ENCODE results near the gene ALKAL2. TPM values are rescaled to one million over a fixed set of nuclear protein-coding genes. Genes with fewer than 3 reads are reported as not detected.

Gene ALKAL2
- total and polyA plus RNA-seq, 9 of the 15 experiments (the other 6 are each of a cell fraction or from before 2014, with no cell fraction given): not detected

DNA sequence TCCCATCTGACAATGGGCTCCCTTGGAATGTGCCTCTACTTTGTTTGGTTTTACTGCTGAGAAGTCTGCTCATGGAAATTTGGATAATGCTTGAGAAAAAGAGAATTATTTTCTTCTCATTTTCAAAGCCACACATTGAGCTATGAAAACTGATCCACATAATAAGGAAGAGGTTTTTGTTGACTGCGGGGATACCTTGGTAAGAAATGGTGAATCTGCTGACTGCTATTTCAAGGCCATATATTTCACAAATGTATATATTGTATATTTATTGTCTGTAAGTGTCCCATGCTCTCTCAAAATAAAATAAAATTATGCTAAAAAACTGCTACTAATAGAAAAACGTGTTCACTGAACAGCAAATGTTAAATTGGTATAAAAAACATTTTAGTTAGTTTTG, 39.2 kb downstream of the ALKAL2 start:
- no peak for ATAC-seq
- no peaks in the 10 kb centered on the region for H3K9me3 ChIP-seq (replicated peaks; ENCODE audit: control insufficient read depth, insufficient read depth, low read depth, low read length)
- H3K79me2 ChIP-seq (ENCODE audit: control insufficient read depth, insufficient read depth, low read length): no peaks in the 10 kb centered on the region
- H3K27me3 ChIP-seq (ENCODE audit: control insufficient read depth in 2 of 2, insufficient read depth in 2 of 2, low read length in 2 of 2): peaks cover 0 to 4% of the 10 kb centered on the region in 2 experiments; a peak in 1 of 5 replicates
- H2AFZ ChIP-seq (ENCODE audit: low read depth, low read length): no peak overlapping the region
- H3K36me3 ChIP-seq (ENCODE audit: control insufficient read depth, insufficient read depth, low read length): no peaks in the 10 kb centered on the region
- H3K9me1 ChIP-seq (ENCODE audit: control insufficient read depth, insufficient read depth, low read length): no peaks in the 10 kb centered on the region
- H3K4me3 ChIP-seq: no peak overlapping the region
- no peak overlapping the region for H3K9ac ChIP-seq (ENCODE audit: insufficient read depth in 1 of 2, low read depth in 2 of 2, low read length in 2 of 2)
- no peaks in the 10 kb centered on the region for H3K4me1 ChIP-seq (replicated peaks in 1 of 2; ENCODE audit: control insufficient read depth in 2 of 2, insufficient read depth in 2 of 2, low read length in 2 of 2)
- H4K20me1 ChIP-seq (replicated peaks; ENCODE audit: control insufficient read depth, insufficient read depth, low read length): no peaks in the 10 kb centered on the region
- ChIA-PET POLR2A (no interaction called here), CTCF (ENCODE audit: low intra/inter-chr PET ratio) (no interaction called here)
- H3K27ac ChIP-seq (ENCODE audit: extremely low read depth, low read depth, low read length): no peak overlapping the region
- no TSS peak for BruUV-seq (replicated peaks)
- in situ Hi-C loops (cut with MboI) (no loop called here), intact Hi-C loops (cut with micrococcal nuclease) (no loop called here)
- DNase-seq (ENCODE audit: extremely low read depth in 1 of 4, low spot score in 3 of 4): no peak
- 6% methylated on average over 2 of the region's 2 CpGs for WGBS (ENCODE audit: insufficient coverage, low coverage, missing lambda C conversion rate)
- FAIRE-seq: no peak
- H3K4me2 ChIP-seq (ENCODE audit: insufficient read depth, low read length): no peak overlapping the region
- TF ChIP-seq SRSF3 (IDR thresholded peaks at IDR 0.05; ENCODE audit: insufficient read depth, low read length): no peak
- no peak for TF ChIP-seq HNRNPH1 (optimal IDR thresholded peaks at IDR 0.05; ENCODE audit: low read depth, low read length)
- TF ChIP-seq TRIM28 (IDR thresholded peaks at IDR 0.05): no peak
- no peak for TF ChIP-seq HSF4 (CRISPR knock-in tag; IDR thresholded peaks at IDR 0.05; ENCODE audit: borderline replicate concordance)
- no peak for TF ChIP-seq VEZF1 (CRISPR knock-in tag; IDR thresholded peaks at IDR 0.05)
- TF ChIP-seq, protein P1, sequence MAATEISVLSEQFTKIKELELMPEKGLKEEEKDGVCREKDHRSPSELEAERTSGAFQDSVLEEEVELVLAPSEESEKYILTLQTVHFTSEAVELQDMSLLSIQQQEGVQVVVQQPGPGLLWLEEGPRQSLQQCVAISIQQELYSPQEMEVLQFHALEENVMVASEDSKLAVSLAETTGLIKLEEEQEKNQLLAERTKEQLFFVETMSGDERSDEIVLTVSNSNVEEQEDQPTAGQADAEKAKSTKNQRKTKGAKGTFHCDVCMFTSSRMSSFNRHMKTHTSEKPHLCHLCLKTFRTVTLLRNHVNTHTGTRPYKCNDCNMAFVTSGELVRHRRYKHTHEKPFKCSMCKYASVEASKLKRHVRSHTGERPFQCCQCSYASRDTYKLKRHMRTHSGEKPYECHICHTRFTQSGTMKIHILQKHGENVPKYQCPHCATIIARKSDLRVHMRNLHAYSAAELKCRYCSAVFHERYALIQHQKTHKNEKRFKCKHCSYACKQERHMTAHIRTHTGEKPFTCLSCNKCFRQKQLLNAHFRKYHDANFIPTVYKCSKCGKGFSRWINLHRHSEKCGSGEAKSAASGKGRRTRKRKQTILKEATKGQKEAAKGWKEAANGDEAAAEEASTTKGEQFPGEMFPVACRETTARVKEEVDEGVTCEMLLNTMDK (IDR thresholded peaks at IDR 0.05; ENCODE audit: borderline replicate concordance, insufficient read depth, low read depth, low read length, poor library complexity, severe bottlenecking): no peak
- TF ChIP-seq, protein P2, sequence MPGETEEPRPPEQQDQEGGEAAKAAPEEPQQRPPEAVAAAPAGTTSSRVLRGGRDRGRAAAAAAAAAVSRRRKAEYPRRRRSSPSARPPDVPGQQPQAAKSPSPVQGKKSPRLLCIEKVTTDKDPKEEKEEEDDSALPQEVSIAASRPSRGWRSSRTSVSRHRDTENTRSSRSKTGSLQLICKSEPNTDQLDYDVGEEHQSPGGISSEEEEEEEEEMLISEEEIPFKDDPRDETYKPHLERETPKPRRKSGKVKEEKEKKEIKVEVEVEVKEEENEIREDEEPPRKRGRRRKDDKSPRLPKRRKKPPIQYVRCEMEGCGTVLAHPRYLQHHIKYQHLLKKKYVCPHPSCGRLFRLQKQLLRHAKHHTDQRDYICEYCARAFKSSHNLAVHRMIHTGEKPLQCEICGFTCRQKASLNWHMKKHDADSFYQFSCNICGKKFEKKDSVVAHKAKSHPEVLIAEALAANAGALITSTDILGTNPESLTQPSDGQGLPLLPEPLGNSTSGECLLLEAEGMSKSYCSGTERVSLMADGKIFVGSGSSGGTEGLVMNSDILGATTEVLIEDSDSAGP (CRISPR knock-in tag; IDR thresholded peaks at IDR 0.05): no peak
- no peak for TF ChIP-seq RHOXF2B (CRISPR knock-in tag; conservative IDR thresholded peaks at IDR 0.05)
- TF ChIP-seq E2F6 (IDR thresholded peaks at IDR 0.05; ENCODE audit: borderline replicate concordance in 1 of 2, extremely low read depth in 1 of 2, insufficient read depth in 1 of 2, insufficient read length in 1 of 2, low read depth in 1 of 2, low read length in 1 of 2, poor library complexity in 1 of 2, severe bottlenecking in 1 of 2): no peak
- no peak for TF ChIP-seq CREM (IDR thresholded peaks at IDR 0.05; ENCODE audit: low read depth)
- TF ChIP-seq XRCC3 (IDR thresholded peaks at IDR 0.05): no peak
- TF ChIP-seq HNRNPLL (IDR thresholded peaks at IDR 0.05; ENCODE audit: low read depth, low read length, poor library complexity, severe bottlenecking): no peak
- TF ChIP-seq FOXA3 (CRISPR knock-in tag; conservative IDR thresholded peaks at IDR 0.05 in 1 of 2, IDR thresholded peaks at IDR 0.05 in 1 of 2): no peak
- TF ChIP-seq RAD51 (IDR thresholded peaks at IDR 0.05; ENCODE audit: borderline replicate concordance, low read depth): no peak
- no peak for TF ChIP-seq ZNF197 (CRISPR knock-in tag; IDR thresholded peaks at IDR 0.05; ENCODE audit: low read depth)
- no peak for TF ChIP-seq KLF6 (CRISPR knock-in tag; IDR thresholded peaks at IDR 0.05; ENCODE audit: borderline replicate concordance)
- no peak for TF ChIP-seq FOXJ3 (CRISPR knock-in tag; IDR thresholded peaks at IDR 0.05)
